A673 (cell line): ENCODE results near the gene YIF1A.

Experiments used
- EZH2 ChIP-seq: fragments of 200-600 bp; sonication (generic); IDR thresholded peaks from 2 replicates; pipeline ENCODE4 v1.6.1; 2017; ENCODE audit warnings: borderline replicate concordance, low read depth, mild to moderate bottlenecking, mixed read lengths, antibody characterized with exemption, low read length; ENCODE audit not compliant: poor library complexity, severe bottlenecking
- TF ChIP-seq, protein P1 (sequence below): fragments of 300-800, 200-600 bp; sonication (generic); conservative IDR thresholded peaks from 2 replicates; pipeline ENCODE4 v1.5.1; 2017; ENCODE audit warnings: low read depth, mild to moderate bottlenecking, antibody characterized with exemption, low read length, moderate library complexity, mixed read lengths

GRCh38 chr11:66293777-66294625 is 5.1 kb upstream of the YIF1A start:
- TF ChIP-seq, protein P1, sequence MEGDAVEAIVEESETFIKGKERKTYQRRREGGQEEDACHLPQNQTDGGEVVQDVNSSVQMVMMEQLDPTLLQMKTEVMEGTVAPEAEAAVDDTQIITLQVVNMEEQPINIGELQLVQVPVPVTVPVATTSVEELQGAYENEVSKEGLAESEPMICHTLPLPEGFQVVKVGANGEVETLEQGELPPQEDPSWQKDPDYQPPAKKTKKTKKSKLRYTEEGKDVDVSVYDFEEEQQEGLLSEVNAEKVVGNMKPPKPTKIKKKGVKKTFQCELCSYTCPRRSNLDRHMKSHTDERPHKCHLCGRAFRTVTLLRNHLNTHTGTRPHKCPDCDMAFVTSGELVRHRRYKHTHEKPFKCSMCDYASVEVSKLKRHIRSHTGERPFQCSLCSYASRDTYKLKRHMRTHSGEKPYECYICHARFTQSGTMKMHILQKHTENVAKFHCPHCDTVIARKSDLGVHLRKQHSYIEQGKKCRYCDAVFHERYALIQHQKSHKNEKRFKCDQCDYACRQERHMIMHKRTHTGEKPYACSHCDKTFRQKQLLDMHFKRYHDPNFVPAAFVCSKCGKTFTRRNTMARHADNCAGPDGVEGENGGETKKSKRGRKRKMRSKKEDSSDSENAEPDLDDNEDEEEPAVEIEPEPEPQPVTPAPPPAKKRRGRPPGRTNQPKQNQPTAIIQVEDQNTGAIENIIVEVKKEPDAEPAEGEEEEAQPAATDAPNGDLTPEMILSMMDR: no peak
- no peak for TF ChIP-seq EZH2
